Measurements from ENCODE around the gene B9D1. TPM values are rescaled to one million over a fixed set of nuclear protein-coding genes. Genes with fewer than 3 reads are reported as not detected.

Gene B9D1
- total and polyA plus RNA-seq, 2 donors from 2014 or later, result 32.1 to 67.5 TPM

DNA sequence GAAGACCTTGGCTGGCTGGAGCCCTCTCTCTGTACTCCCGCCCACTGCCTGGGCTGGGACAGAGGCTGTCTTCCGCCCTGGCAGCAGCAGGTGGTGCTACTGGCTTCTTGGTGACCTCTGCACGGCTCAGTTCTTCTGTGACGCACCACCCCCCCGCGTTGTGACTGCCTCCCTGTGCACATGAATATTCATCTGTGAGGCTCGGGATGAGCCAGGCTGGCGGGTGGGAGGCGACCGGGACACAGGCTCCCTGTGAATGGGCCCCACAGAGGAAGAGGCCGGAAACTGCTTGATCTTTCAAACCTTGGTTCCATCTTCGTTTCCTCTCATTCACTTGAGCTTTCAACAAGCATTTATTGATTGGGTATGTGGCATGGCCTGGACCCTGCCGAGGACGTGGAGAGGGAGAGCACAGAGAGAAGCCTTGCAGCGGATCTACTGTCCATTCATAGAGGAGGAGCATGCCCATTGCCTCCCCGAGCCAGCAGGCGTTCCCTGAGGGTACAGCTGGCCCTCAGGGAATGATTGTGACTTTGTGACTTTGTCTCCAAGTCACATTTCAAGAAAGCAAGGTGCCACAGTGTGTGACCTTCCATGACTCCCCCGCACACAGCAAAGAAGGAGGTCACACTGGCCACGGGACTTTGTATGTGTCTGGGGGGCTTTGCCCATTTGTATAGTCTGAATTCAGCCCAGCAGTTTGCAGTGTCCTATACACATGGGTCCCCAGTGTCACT is 45.0 kb downstream of the B9D1 start:
- H3K9ac ChIP-seq (ENCODE audit: low read length in 3 of 3), result peak overlapping the region in 1 of 3 donors; percentile 69
- intact Hi-C loops (cut with DNase I), result no loop called here

GRCh38 chr17:19316761-19317358 is 45.7 kb downstream of the B9D1 start:
- H3K4me3 ChIP-seq (ENCODE audit: low read length in 3 of 3), result no peak overlapping the region
- no peak for TF ChIP-seq CTCF (IDR thresholded peaks at IDR 0.05; ENCODE audit: borderline replicate concordance, extremely low read depth, insufficient read depth)
- intact Hi-C loops (cut with DNase I), result no loop called here
- H3K9me3 ChIP-seq (ENCODE audit: control insufficient read depth in 2 of 3, insufficient read depth in 1 of 3, low read length in 3 of 3), result no peaks in the 10 kb centered on the region
- DNase-seq, result peak in 3 of 5 donors; percentile 79 to 91 (median 88)
- peaks cover 3 to 22% (median 8%) of the 10 kb centered on the region in 3 donors for H3K36me3 ChIP-seq (ENCODE audit: control insufficient read depth in 2 of 3, insufficient read depth in 3 of 3, low read length in 3 of 3)
- H3K9ac ChIP-seq (ENCODE audit: low read length in 3 of 3), result peak overlapping the region in 1 of 3 donors; percentile 0
- no peak for FAIRE-seq
- H3K27me3 ChIP-seq (ENCODE audit: control insufficient read depth, insufficient read depth, low read length), result no peaks in the 10 kb centered on the region
- H3K4me1 ChIP-seq (ENCODE audit: control insufficient read depth in 2 of 3, insufficient read depth in 2 of 3, low read depth in 1 of 3, low read length in 3 of 3), result peaks cover 11 to 22% (median 12%) of the 10 kb centered on the region in 3 donors
- H3K27ac ChIP-seq (ENCODE audit: low read depth in 2 of 2, low read length in 2 of 2), result peak overlapping the region; percentile 81 to 90

More for the DNA sequence above, 45.0 kb downstream of the B9D1 start:
- FAIRE-seq (peak; percentile 78), DNase-seq (peak; percentile 97 to 98 (median 98))
- peak overlapping the region in 1 of 3 donors; percentile 33 for H3K4me3 ChIP-seq (ENCODE audit: low read length in 3 of 3)
- H3K36me3 ChIP-seq (ENCODE audit: control insufficient read depth in 2 of 3, insufficient read depth in 3 of 3, low read length in 3 of 3), result peaks cover 5 to 16% (median 5%) of the 10 kb centered on the region in 3 donors
- H3K4me1 ChIP-seq (ENCODE audit: control insufficient read depth in 2 of 3, insufficient read depth in 2 of 3, low read depth in 1 of 3, low read length in 3 of 3), result peaks cover 11 to 22% (median 12%) of the 10 kb centered on the region in 3 donors
- H3K27ac ChIP-seq (ENCODE audit: low read depth in 2 of 2, low read length in 2 of 2), result peak overlapping the region; percentile 81 to 90
- H3K27me3 ChIP-seq (ENCODE audit: control insufficient read depth, insufficient read depth, low read length), result no peaks in the 10 kb centered on the region
- TF ChIP-seq CTCF (IDR thresholded peaks at IDR 0.05; ENCODE audit: borderline replicate concordance, extremely low read depth, insufficient read depth), result peak; percentile 19
- H3K9me3 ChIP-seq (ENCODE audit: control insufficient read depth in 2 of 3, insufficient read depth in 1 of 3, low read length in 3 of 3), result no peaks in the 10 kb centered on the region

- no peak for DNase-seq
- intact Hi-C loops (cut with DNase I), result no loop called here
- H3K9ac ChIP-seq (ENCODE audit: low read length in 3 of 3), result no peak overlapping the region
- no peaks in the 10 kb centered on the region for H3K27me3 ChIP-seq (ENCODE audit: control insufficient read depth, insufficient read depth, low read length)
- H3K36me3 ChIP-seq (ENCODE audit: control insufficient read depth in 2 of 3, insufficient read depth in 3 of 3, low read length in 3 of 3), result peaks cover 3 to 26% (median 8%) of the 10 kb centered on the region in 3 donors
- H3K4me3 ChIP-seq (ENCODE audit: low read length in 3 of 3), result no peak overlapping the region
- no peak for FAIRE-seq
- no peak overlapping the region for H3K27ac ChIP-seq (ENCODE audit: low read depth in 2 of 2, low read length in 2 of 2)
- H3K4me1 ChIP-seq (ENCODE audit: control insufficient read depth in 2 of 3, insufficient read depth in 2 of 3, low read depth in 1 of 3, low read length in 3 of 3), result peaks cover 11 to 22% (median 12%) of the 10 kb centered on the region in 3 donors
- no peak for TF ChIP-seq CTCF (IDR thresholded peaks at IDR 0.05; ENCODE audit: borderline replicate concordance, extremely low read depth, insufficient read depth)
- H3K9me3 ChIP-seq (ENCODE audit: control insufficient read depth in 2 of 3, insufficient read depth in 1 of 3, low read length in 3 of 3), result no peaks in the 10 kb centered on the region
Measured at GRCh38 chr17:19315104-19315503, 47.4 kb downstream of the B9D1 start.
